ENCODE results near the gene FAM200A.
"Not testable (repeated sequence)": the region's sequence is repeated elsewhere in the genome, so short reads cannot be mapped to it uniquely, and the experiment has no call there.

Gene FAM200A

GRCh38 chr7:99551767-99552463 is at the start of gene FAM200A:
Gene FAM200A (minus strand): TSS chr7:99552114. CDS start chr7:99548407, 3,707 bp downstream.
- no peak for TF ChIP-seq CTCF (conservative IDR thresholded peaks at IDR 0.05; ENCODE audit: low read depth, low read length)
- peak within 1 kb of the TSS; percentile 98 for H3K4me3 ChIP-seq (ENCODE audit: low read length)
- peak; percentile 83 for DNase-seq (ENCODE audit: low read depth)

- TF ChIP-seq CTCF (conservative IDR thresholded peaks at IDR 0.05; ENCODE audit: low read depth, low read length), result no peak
- DNase-seq (ENCODE audit: low read depth), result no peak
- no peak overlapping the region for H3K4me3 ChIP-seq (ENCODE audit: low read length)
Observed at GRCh38 chr7:99599836-99600235, 47.9 kb upstream of the FAM200A start.

GRCh38 chr7:99597762-99598501 is 46.0 kb upstream of the FAM200A start, which contains the start of gene TMEM225B:
Gene TMEM225B (plus strand): TSS chr7:99598267. CDS start chr7:99604389, 6,122 bp downstream.
- no peak for TF ChIP-seq CTCF (conservative IDR thresholded peaks at IDR 0.05; ENCODE audit: low read depth, low read length)
- H3K4me3 ChIP-seq (ENCODE audit: low read length), result no peak within 1 kb of the TSS
- DNase-seq (ENCODE audit: low read depth), result no peak

GRCh38 chr7:99596408-99596955 is 44.6 kb upstream of the FAM200A start:
- no peak for TF ChIP-seq CTCF (conservative IDR thresholded peaks at IDR 0.05; ENCODE audit: low read depth, low read length)
- DNase-seq (ENCODE audit: low read depth), result no peak
- no peak overlapping the region for H3K4me3 ChIP-seq (ENCODE audit: low read length)

DNA sequence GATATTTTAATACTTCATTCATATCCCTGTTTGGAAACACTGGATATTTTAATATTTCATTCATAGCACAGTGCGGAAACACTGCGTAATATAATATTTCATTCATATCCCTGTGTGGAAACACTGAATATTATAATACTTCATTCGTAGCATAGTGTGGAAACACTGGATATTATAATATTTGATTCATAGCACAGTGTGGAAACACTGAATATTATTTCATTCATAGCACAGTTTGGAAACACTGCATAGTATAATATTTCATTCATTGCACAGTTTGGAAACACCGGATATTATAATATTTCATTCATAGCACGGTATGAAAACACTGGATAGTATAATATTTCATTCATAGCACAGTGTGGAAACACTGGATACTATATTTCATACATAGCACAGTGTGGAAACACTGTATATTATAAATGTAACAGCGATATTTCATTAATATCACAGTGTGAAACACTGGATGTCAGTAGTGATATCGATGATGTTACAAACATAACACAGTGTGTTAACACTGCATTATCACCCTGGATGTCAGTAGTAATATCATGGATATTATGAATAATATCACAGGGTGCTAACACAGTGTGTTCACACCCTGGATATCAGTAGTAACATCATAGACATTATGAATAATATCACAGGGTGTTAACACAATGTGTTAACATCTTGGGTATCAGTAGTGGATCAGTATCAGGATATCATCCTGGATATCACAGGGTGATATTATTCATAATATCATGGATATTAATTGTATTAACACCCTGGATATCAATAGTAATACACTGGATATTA is 43.2 kb upstream of the FAM200A start:
- H3K4me3 ChIP-seq (ENCODE audit: low read length), result no peak overlapping the region
- no peak for TF ChIP-seq CTCF (conservative IDR thresholded peaks at IDR 0.05; ENCODE audit: low read depth, low read length)
- DNase-seq (ENCODE audit: low read depth), result no peak

- no peak for DNase-seq (ENCODE audit: low read depth)
- TF ChIP-seq CTCF (conservative IDR thresholded peaks at IDR 0.05; ENCODE audit: low read depth, low read length), result no peak
- no peak overlapping the region for H3K4me3 ChIP-seq (ENCODE audit: low read length)
Observed at GRCh38 chr7:99588868-99589267, 37.0 kb upstream of the FAM200A start.

DNA sequence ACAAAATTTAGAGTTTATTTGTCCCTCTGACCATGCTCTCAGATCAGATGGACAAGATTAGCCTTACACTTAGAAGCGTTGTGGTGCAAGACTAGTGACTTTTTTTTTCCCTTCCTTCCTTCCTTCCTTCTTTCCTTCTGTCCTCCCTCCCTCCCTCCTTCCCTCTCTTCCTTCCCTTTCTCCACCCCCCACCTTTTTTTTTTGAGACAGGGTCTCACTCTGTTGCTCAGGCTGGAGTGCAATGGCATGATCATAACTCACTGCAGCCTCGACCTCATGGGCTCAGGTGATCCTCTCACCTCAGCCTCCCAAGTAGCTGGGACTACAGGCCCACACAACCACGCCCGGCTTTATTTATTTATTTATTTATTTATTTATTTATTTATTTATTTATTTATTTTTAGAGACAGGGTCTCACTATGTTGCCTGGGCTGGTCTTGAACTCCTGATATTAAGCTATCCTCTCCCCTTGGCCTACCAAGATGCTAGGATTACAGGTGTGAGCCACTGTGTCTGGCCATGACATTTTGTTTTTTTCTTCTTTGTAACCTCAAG is 28.9 kb upstream of the FAM200A start:
- DNase-seq (ENCODE audit: low read depth), result not testable (repeated sequence)
- H3K4me3 ChIP-seq (ENCODE audit: low read length), result peak overlapping the region; percentile 58

Measured in retinal pigment epithelial cell (primary cell).